ENCODE data around the gene TMEM256. TPM values are rescaled to one million over a fixed set of nuclear protein-coding genes. Genes with fewer than 3 reads are reported as not detected.

TMEM256 gene
- total and polyA plus RNA-seq, 4 donors, result 48.6 to 130 (median 62.8) TPM

- WGBS (ENCODE audit: insufficient coverage), result under 1% methylated on average over 45 of the region's 46 CpGs
- H3K27ac ChIP-seq (ENCODE audit: low read depth, low read length), result peak overlapping the region; percentile 86
- H3K4me3 ChIP-seq (ENCODE audit: low read depth, low read length), result peak overlapping the region; percentile 77
- peaks cover 67% of the 10 kb centered on the region for H3K4me1 ChIP-seq (ENCODE audit: control insufficient read depth, insufficient read depth, low read length)
- no peaks in the 10 kb centered on the region for H3K9me3 ChIP-seq (ENCODE audit: control insufficient read depth, insufficient read depth, low read length)
- peaks cover 9% of the 10 kb centered on the region for H3K36me3 ChIP-seq (ENCODE audit: control insufficient read depth, insufficient read depth, low read length)
- H3K27me3 ChIP-seq (ENCODE audit: control insufficient read depth, insufficient read depth, low read length), result peaks cover 34% of the 10 kb centered on the region
- DNase-seq (ENCODE audit: low read depth in 4 of 6, low spot score in 6 of 6), result peak in 4 of 6 donors; percentile 78 to 95 (median 89)
Observed at GRCh38 chr17:7440113-7440833, 36.4 kb upstream of the TMEM256 start.

- Histone ChIP-seq H3K36me3 (ENCODE audit: control insufficient read depth, insufficient read depth, low read length) (peaks cover 9% of the 10 kb centered on the region), H3K27ac (ENCODE audit: low read depth, low read length) (peak within 1 kb of the TSS; percentile 86), H3K4me3 (ENCODE audit: low read depth, low read length) (peak within 1 kb of the TSS; percentile 77), H3K9me3 (ENCODE audit: control insufficient read depth, insufficient read depth, low read length) (no peaks in the 10 kb centered on the region), H3K4me1 (ENCODE audit: control insufficient read depth, insufficient read depth, low read length) (peaks cover 65% of the 10 kb centered on the region), H3K27me3 (ENCODE audit: control insufficient read depth, insufficient read depth, low read length) (peaks cover 34% of the 10 kb centered on the region)
- WGBS (ENCODE audit: insufficient coverage), result under 1% methylated on average over 47 of the region's 50 CpGs
- no peak for DNase-seq (ENCODE audit: low read depth in 4 of 6, low spot score in 6 of 6)
Observed at GRCh38 chr17:7439462-7440112, 35.7 kb upstream of the TMEM256 start, which contains the start of gene FGF11. TSS of gene FGF11 (plus strand) at chr17:7439512. CDS start at chr17:7439621, 109 bp downstream.

GRCh38 chr17:7438656-7439460 is 35.0 kb upstream of the TMEM256 start:
- Histone ChIP-seq H3K9me3 (ENCODE audit: control insufficient read depth, insufficient read depth, low read length) (no peaks in the 10 kb centered on the region), H3K27me3 (ENCODE audit: control insufficient read depth, insufficient read depth, low read length) (peaks cover 36% of the 10 kb centered on the region), H3K36me3 (ENCODE audit: control insufficient read depth, insufficient read depth, low read length) (peaks cover 9% of the 10 kb centered on the region), H3K27ac (ENCODE audit: low read depth, low read length) (peak overlapping the region; percentile 84), H3K4me3 (ENCODE audit: low read depth, low read length) (peak overlapping the region; percentile 55), H3K4me1 (ENCODE audit: control insufficient read depth, insufficient read depth, low read length) (peaks cover 65% of the 10 kb centered on the region)
- DNase-seq (ENCODE audit: low read depth in 4 of 6, low spot score in 6 of 6), result no peak
- WGBS (ENCODE audit: insufficient coverage), result 24% methylated on average over 8 of the region's 11 CpGs

- Histone ChIP-seq H3K9me3 (ENCODE audit: control insufficient read depth, insufficient read depth, low read length) (no peaks in the 10 kb centered on the region), H3K36me3 (ENCODE audit: control insufficient read depth, insufficient read depth, low read length) (peaks cover 7% of the 10 kb centered on the region), H3K4me3 (ENCODE audit: low read depth, low read length) (peak overlapping the region; percentile 55), H3K27me3 (ENCODE audit: control insufficient read depth, insufficient read depth, low read length) (peaks cover 36% of the 10 kb centered on the region), H3K27ac (ENCODE audit: low read depth, low read length) (peak overlapping the region; percentile 84), H3K4me1 (ENCODE audit: control insufficient read depth, insufficient read depth, low read length) (peaks cover 65% of the 10 kb centered on the region)
- peak in 2 of 6 donors; percentile 84 to 87 for DNase-seq (ENCODE audit: low read depth in 4 of 6, low spot score in 6 of 6)
- WGBS (ENCODE audit: insufficient coverage), result 4% methylated on average over 47 of the region's 48 CpGs
Observed at GRCh38 chr17:7437950-7438614, 34.2 kb upstream of the TMEM256 start.

GRCh38 chr17:7437369-7437863 is 33.5 kb upstream of the TMEM256 start:
- no peak for DNase-seq (ENCODE audit: low read depth in 4 of 6, low spot score in 6 of 6)
- Histone ChIP-seq H3K9me3 (ENCODE audit: control insufficient read depth, insufficient read depth, low read length) (no peaks in the 10 kb centered on the region), H3K4me3 (ENCODE audit: low read depth, low read length) (peak overlapping the region; percentile 55), H3K36me3 (ENCODE audit: control insufficient read depth, insufficient read depth, low read length) (peaks cover under 1% of the 10 kb centered on the region), H3K27me3 (ENCODE audit: control insufficient read depth, insufficient read depth, low read length) (peaks cover 34% of the 10 kb centered on the region), H3K4me1 (ENCODE audit: control insufficient read depth, insufficient read depth, low read length) (peaks cover 65% of the 10 kb centered on the region), H3K27ac (ENCODE audit: low read depth, low read length) (peak overlapping the region; percentile 84)
- 8% methylated on average over 26 of the region's 31 CpGs for WGBS (ENCODE audit: insufficient coverage)

GRCh38 chr17:7436556-7437368 is 32.9 kb upstream of the TMEM256 start:
- WGBS (ENCODE audit: insufficient coverage), result 1% methylated on average over 92 of the region's 92 CpGs
- Histone ChIP-seq H3K27me3 (ENCODE audit: control insufficient read depth, insufficient read depth, low read length) (peaks cover 34% of the 10 kb centered on the region), H3K4me1 (ENCODE audit: control insufficient read depth, insufficient read depth, low read length) (peaks cover 64% of the 10 kb centered on the region), H3K4me3 (ENCODE audit: low read depth, low read length) (peak overlapping the region; percentile 55), H3K27ac (ENCODE audit: low read depth, low read length) (peak overlapping the region; percentile 52), H3K9me3 (ENCODE audit: control insufficient read depth, insufficient read depth, low read length) (no peaks in the 10 kb centered on the region), H3K36me3 (ENCODE audit: control insufficient read depth, insufficient read depth, low read length) (no peaks in the 10 kb centered on the region)
- peak in 2 of 6 donors; percentile 83 to 90 for DNase-seq (ENCODE audit: low read depth in 4 of 6, low spot score in 6 of 6)

- H3K4me3 ChIP-seq (ENCODE audit: low read depth, low read length), result peak overlapping the region; percentile 47
- 4% methylated on average over 49 of the region's 49 CpGs for WGBS (ENCODE audit: insufficient coverage)
- H3K4me1 ChIP-seq (ENCODE audit: control insufficient read depth, insufficient read depth, low read length), result peaks cover 55% of the 10 kb centered on the region
- no peaks in the 10 kb centered on the region for H3K9me3 ChIP-seq (ENCODE audit: control insufficient read depth, insufficient read depth, low read length)
- peak overlapping the region; percentile 33 for H3K27ac ChIP-seq (ENCODE audit: low read depth, low read length)
- DNase-seq (ENCODE audit: low read depth in 4 of 6, low spot score in 6 of 6), result no peak
- no peaks in the 10 kb centered on the region for H3K36me3 ChIP-seq (ENCODE audit: control insufficient read depth, insufficient read depth, low read length)
- peaks cover 34% of the 10 kb centered on the region for H3K27me3 ChIP-seq (ENCODE audit: control insufficient read depth, insufficient read depth, low read length)
Observed at GRCh38 chr17:7435676-7436555, 32.0 kb upstream of the TMEM256 start.

- H3K27me3 ChIP-seq (ENCODE audit: control insufficient read depth, insufficient read depth, low read length), result peaks cover 18% of the 10 kb centered on the region
- WGBS (ENCODE audit: insufficient coverage), result 95% methylated on average over 11 of the region's 11 CpGs
- DNase-seq (ENCODE audit: low read depth in 4 of 6, low spot score in 6 of 6), result no peak
- peaks cover 25% of the 10 kb centered on the region for H3K4me1 ChIP-seq (ENCODE audit: control insufficient read depth, insufficient read depth, low read length)
- H3K27ac ChIP-seq (ENCODE audit: low read depth, low read length), result no peak overlapping the region
- no peaks in the 10 kb centered on the region for H3K36me3 ChIP-seq (ENCODE audit: control insufficient read depth, insufficient read depth, low read length)
- no peak overlapping the region for H3K4me3 ChIP-seq (ENCODE audit: low read depth, low read length)
- H3K9me3 ChIP-seq (ENCODE audit: control insufficient read depth, insufficient read depth, low read length), result no peaks in the 10 kb centered on the region
Observed at GRCh38 chr17:7432296-7432695, 28.4 kb upstream of the TMEM256 start.

Data from spinal cord (tissue), 10 donors.